Endothelial cell of umbilical vein (primary cell): Measurements from ENCODE around the gene GTF2H1. TPM values are rescaled to one million over a fixed set of nuclear protein-coding genes. Genes with fewer than 3 reads are reported as not detected.

Experiments
- BruUV-seq: library from RNA; stranded (reverse); fragments of 400-500 nt; replicated peaks from 2 replicates; lab custom pipeline; 2021; lab: Mats Ljungman, UMichigan
- CTCF ChIA-PET: fragments of 300-600, 350-600 bp; sonication (Branson Sonifier 250); formaldehyde crosslinking; loops from one replicate; lab custom pipeline; 2021; ENCODE audit warnings: antibody characterized with exemption, inconsistent platforms; lab: Charles Lee
- POLR2A ChIA-PET: fragments of 300-600, 350-600 bp; sonication (Branson Sonifier 250); formaldehyde crosslinking; loops from one replicate; lab custom pipeline; 2021; ENCODE audit warnings: antibody characterized with exemption, inconsistent platforms; lab: Charles Lee
- DNase-seq: peaks from one replicate; pipeline ENCODE4 v3.0.0-alpha.2; 2011; ENCODE audit warnings: low read depth, low spot score
- FAIRE-seq: peaks from 2 replicates; lab custom pipeline; 2011; peaks lifted over from hg19 to GRCh38; lab: Jason Lieb, UNC
- H2AFZ ChIP-seq: 2 replicates; pipeline ENCODE4 v1.6.0; 2012; ENCODE audit warnings: low read depth, low read length, control low read depth, inconsistent platforms
- H3K27ac ChIP-seq: 2 replicates; pipeline ENCODE4 v1.5.1; 2011; ENCODE audit warnings: low read depth, mild to moderate bottlenecking, control low read depth, low read length, moderate library complexity; ENCODE audit not compliant: insufficient read depth
- H3K27me3 ChIP-seq, 2 experiments: 2 replicates each; pipeline versions ENCODE4 v1.6.0 to v1.6.1; 2011; ENCODE audit warnings: low read length in 2 of 2, mixed read lengths in 1 of 2; ENCODE audit not compliant: control insufficient read depth in 2 of 2, insufficient read depth in 2 of 2
- H3K36me3 ChIP-seq, 2 experiments: 2 replicates in 1 of 2; 3 replicates in 1 of 2; pipeline ENCODE4 v1.5.1; 2011; ENCODE audit warnings: low read length in 2 of 2, mild to moderate bottlenecking in 1 of 2, moderate library complexity in 1 of 2; ENCODE audit not compliant: control insufficient read depth in 2 of 2, insufficient read depth in 2 of 2; ENCODE audit errors: extremely low read depth in 1 of 2
- H3K4me1 ChIP-seq: 3 replicates; pipeline ENCODE4 v1.5.1; 2011; ENCODE audit warnings: mild to moderate bottlenecking, low read length; ENCODE audit not compliant: control insufficient read depth, insufficient read depth; ENCODE audit errors: extremely low read depth
- H3K4me2 ChIP-seq: 2 replicates; pipeline ENCODE4 v1.6.1; 2011; ENCODE audit warnings: low read length, control low read depth, mixed read lengths; ENCODE audit not compliant: insufficient read depth
- H3K4me3 ChIP-seq, 3 experiments: fragments of 200-600 bp in 1 of 3; sonication (generic), shearing (Covaris generic) in 1 of 3; replicated peaks in 1 of 3; 2 replicates each; pipeline ENCODE4 v1.5.1; 2011 to 2016; ENCODE audit warnings: control low read depth in 3 of 3, low read length in 3 of 3, mild to moderate bottlenecking in 2 of 3, inconsistent platforms in 1 of 3, low read depth in 1 of 3, moderate library complexity in 1 of 3; ENCODE audit not compliant: insufficient read depth in 1 of 3
- H3K79me2 ChIP-seq: 2 replicates; pipeline ENCODE4 v1.6.0; 2012; ENCODE audit warnings: low read length, inconsistent platforms; ENCODE audit not compliant: control insufficient read depth, insufficient read depth
- H3K9ac ChIP-seq: replicated peaks from 2 replicates; pipeline ENCODE3; 2011; ENCODE audit warnings: low read length, control low read depth; ENCODE audit not compliant: insufficient read depth; ENCODE audit errors: extremely low read depth
- H3K9me1 ChIP-seq: replicated peaks from 3 replicates; pipeline ENCODE4 v1.6.0; 2011; ENCODE audit warnings: mild to moderate bottlenecking, low read length; ENCODE audit not compliant: control insufficient read depth, insufficient read depth; ENCODE audit errors: extremely low read depth
- H3K9me3 ChIP-seq: replicated peaks from 2 replicates; pipeline ENCODE4 v1.5.1; 2012; ENCODE audit warnings: low read length, inconsistent platforms; ENCODE audit not compliant: control insufficient read depth, insufficient read depth
- H4K20me1 ChIP-seq: replicated peaks from 2 replicates; pipeline ENCODE3; 2011; ENCODE audit warnings: mild to moderate bottlenecking, low read length; ENCODE audit not compliant: control insufficient read depth, insufficient read depth; ENCODE audit errors: extremely low read depth
- CTCF ChIP-seq, 2 donors: IDR thresholded peaks; 1 replicate in 1 of 2; 2 replicates in 1 of 2; pipeline ENCODE4 v1.5.1; 2011; ENCODE audit warnings: low read length in 2 of 2, mild to moderate bottlenecking in 2 of 2, moderate library complexity in 2 of 2, control low read depth in 1 of 2, inconsistent platforms in 1 of 2, low read depth in 1 of 2; ENCODE audit not compliant: insufficient read depth in 1 of 2; ENCODE audit errors: extremely low read depth in 1 of 2
- EZH2 ChIP-seq: IDR thresholded peaks from 2 replicates; pipeline ENCODE4 v1.6.1; 2012; ENCODE audit warnings: borderline replicate concordance, low read depth, mild to moderate bottlenecking, moderate library complexity, low read length, inconsistent platforms; ENCODE audit not compliant: severe bottlenecking
- FOS ChIP-seq: IDR thresholded peaks from 2 replicates; pipeline ENCODE4 v1.6.1; 2011; ENCODE audit warnings: mild to moderate bottlenecking, low read length, moderate library complexity, borderline replicate concordance; ENCODE audit not compliant: insufficient read depth
- GATA2 ChIP-seq: IDR thresholded peaks from 2 replicates; pipeline ENCODE4 v1.7.0; 2011; ENCODE audit warnings: low read depth, mild to moderate bottlenecking, moderate library complexity, mixed read lengths, low read length; ENCODE audit not compliant: insufficient read length, insufficient read depth
- JUN ChIP-seq: IDR thresholded peaks from 2 replicates; pipeline ENCODE4 v1.6.1; 2011; ENCODE audit warnings: borderline replicate concordance, low read depth; ENCODE audit not compliant: insufficient read length, insufficient read depth
- MAX ChIP-seq: IDR thresholded peaks from 2 replicates; pipeline ENCODE4 v1.6.1; 2011; ENCODE audit not compliant: insufficient read depth, insufficient read length
- MYC ChIP-seq: IDR thresholded peaks from one replicate; pipeline ENCODE4 v1.6.1; 2011; ENCODE audit warnings: mild to moderate bottlenecking, low read depth, low read length
- POLR2A ChIP-seq: IDR thresholded peaks from 2 replicates; pipeline ENCODE4 v1.6.1; 2012; ENCODE audit warnings: low read depth, mild to moderate bottlenecking, control low read depth, low read length
- POLR2AphosphoS5 ChIP-seq: IDR thresholded peaks from 2 replicates; pipeline ENCODE4 v1.6.1; 2012; ENCODE audit warnings: low read depth, mild to moderate bottlenecking, control low read depth, low read length, moderate library complexity; ENCODE audit not compliant: insufficient read depth
- dilution Hi-C: fragments of 300-500 bp; cut with MboI; formaldehyde crosslinking; loops from one replicate; pipeline ENCODE4 v1.15.0; 2019; ENCODE audit warnings: low sequenced_read_pairs; ENCODE audit not compliant: extremely low pct_ligation_motif_present
- intact Hi-C: fragments of 100-400 bp; cut with micrococcal nuclease; formaldehyde crosslinking; loops from one replicate; pipeline ENCODE4 v1.10.0; 2022
- polyA plus RNA-seq, 4 experiments: library from polyadenylated mRNA; depleted of rRNA in 3 of 4; stranded (reverse) in 3 of 4; unstranded in 1 of 4; fragments of >200 nt; gene quantifications; 2 replicates each; pipeline versions ENCODE4 v1.2.1 to v1.2.3, GENCODE V29; 2011 to 2012; ENCODE audit warnings: missing spikeins in 1 of 4
- total RNA-seq: library from RNA; stranded (reverse); gene quantifications from 2 replicates; pipeline ENCODE4 v1.2.3, GENCODE V29; 2021

The GTF2H1 gene
- total and polyA plus RNA-seq, 2 donors (not counting 3 experiments of a cell fraction or from before 2014, with no cell fraction given) = 15.7 to 47.7 TPM

DNA sequence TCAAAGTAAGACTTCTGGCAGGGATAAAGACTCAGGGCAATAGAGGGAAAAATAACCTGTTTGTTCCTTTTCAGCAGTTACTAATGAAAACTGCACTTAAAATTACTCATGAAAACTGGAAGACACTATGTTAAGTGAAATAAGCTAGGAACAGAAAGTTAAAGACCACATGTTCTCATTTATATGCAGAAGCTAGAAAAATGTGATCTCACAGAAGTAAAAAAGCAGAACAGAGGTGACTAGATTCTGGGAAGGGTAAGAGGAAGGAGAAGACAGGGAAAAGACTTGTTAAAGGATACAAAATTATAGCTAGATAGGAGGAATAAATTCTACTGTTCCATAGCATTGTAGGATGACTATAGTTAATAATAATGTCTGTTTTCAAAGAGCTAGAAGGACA lies 22.6 kb upstream of the GTF2H1 start:
- H3K9me1 ChIP-seq = no peaks in the 10 kb centered on the region
- intact Hi-C loops = no loop called here
- no peak for FAIRE-seq
- H3K36me3 ChIP-seq = peaks cover 6 to 8% of the 10 kb centered on the region in 2 experiments
- no peak overlapping the region for H2AFZ ChIP-seq
- H3K4me3 ChIP-seq = no peak overlapping the region
- no peak overlapping the region for H3K27ac ChIP-seq
- H3K9me3 ChIP-seq = no peaks in the 10 kb centered on the region
- no peaks in the 10 kb centered on the region for H4K20me1 ChIP-seq
- H3K9ac ChIP-seq = no peak overlapping the region
- BruUV-seq = no TSS peak
- H3K27me3 ChIP-seq = no peaks in the 10 kb centered on the region
- no peaks in the 10 kb centered on the region for H3K79me2 ChIP-seq
- no peak for TF ChIP-seq POLR2A
- TF ChIP-seq EZH2 = no peak
- TF ChIP-seq CTCF (IDR thresholded peaks at IDR 0.05; ENCODE audit: extremely low read depth in 1 of 2, insufficient read depth in 1 of 2, low read depth in 1 of 2, low read length in 2 of 2) = no peak
- no peak for TF ChIP-seq GATA2
- TF ChIP-seq POLR2AphosphoS5 = no peak
- no peak for TF ChIP-seq FOS
- no peak for TF ChIP-seq MYC
- TF ChIP-seq JUN = no peak
- TF ChIP-seq MAX = no peak
- H3K4me2 ChIP-seq = no peak overlapping the region
- POLR2A ChIA-PET = no interaction called here
- CTCF ChIA-PET = no interaction called here
- dilution Hi-C loops = no loop called here
- H3K4me1 ChIP-seq = no peaks in the 10 kb centered on the region
- no peak for DNase-seq
